ENCODE data around the gene IKZF2. TPM values are rescaled to one million over a fixed set of nuclear protein-coding genes. Genes with fewer than 3 reads are reported as not detected.

The IKZF2 gene
- total and polyA plus RNA-seq, 10 of the 15 experiments (the other 5 are each of a cell fraction or from before 2014, with no cell fraction given), result 15.2 to 266 (median 87.2) TPM

DNA sequence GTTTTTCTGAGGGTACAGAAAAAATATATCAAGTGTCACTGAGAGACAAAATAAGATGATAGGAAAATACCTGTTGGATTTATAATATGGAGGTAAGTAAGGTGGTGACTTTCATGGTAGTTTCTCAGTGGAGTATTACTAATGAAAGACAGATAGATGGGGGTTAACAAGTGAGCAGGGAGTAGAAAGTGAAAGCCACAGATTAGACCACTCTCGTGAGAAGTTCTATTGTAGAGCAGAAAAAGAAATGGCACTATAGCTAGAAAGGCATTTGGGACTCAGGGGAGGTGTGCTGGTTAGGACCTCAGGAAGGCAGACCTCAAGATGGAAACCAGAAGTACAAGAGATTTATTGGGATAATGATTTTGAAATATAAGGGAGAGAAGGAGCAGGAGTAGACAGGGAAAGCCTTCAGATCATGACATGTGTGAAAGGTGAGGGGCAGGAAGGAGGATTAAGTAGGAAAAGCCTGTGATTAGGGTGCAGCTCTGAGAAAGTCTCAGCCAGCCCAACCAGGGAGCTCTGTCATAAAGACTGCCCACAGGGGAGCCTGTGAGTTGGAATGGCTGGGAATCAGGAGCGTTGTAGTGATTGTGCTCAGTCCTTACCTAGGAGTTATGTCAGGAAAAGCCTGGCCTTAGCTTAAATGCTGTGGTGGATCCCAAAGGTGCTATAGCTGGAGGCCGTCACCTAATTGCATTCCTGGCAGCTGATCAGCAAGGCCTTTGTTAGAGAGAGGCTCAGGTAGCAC, 198.1 kb downstream of the IKZF2 start (continued):
- no peak for TF ChIP-seq JUND (IDR thresholded peaks at IDR 0.05; ENCODE audit: low read depth, low read length)
- no peak for TF ChIP-seq TARDBP (IDR thresholded peaks at IDR 0.05; ENCODE audit: borderline replicate concordance)
- TF ChIP-seq EZH2 (IDR thresholded peaks at IDR 0.05; ENCODE audit: borderline replicate concordance, control insufficient read depth, low read depth, low read length), result no peak
- TF ChIP-seq ZNF24 (IDR thresholded peaks at IDR 0.05), result no peak
- TF ChIP-seq, protein P1, sequence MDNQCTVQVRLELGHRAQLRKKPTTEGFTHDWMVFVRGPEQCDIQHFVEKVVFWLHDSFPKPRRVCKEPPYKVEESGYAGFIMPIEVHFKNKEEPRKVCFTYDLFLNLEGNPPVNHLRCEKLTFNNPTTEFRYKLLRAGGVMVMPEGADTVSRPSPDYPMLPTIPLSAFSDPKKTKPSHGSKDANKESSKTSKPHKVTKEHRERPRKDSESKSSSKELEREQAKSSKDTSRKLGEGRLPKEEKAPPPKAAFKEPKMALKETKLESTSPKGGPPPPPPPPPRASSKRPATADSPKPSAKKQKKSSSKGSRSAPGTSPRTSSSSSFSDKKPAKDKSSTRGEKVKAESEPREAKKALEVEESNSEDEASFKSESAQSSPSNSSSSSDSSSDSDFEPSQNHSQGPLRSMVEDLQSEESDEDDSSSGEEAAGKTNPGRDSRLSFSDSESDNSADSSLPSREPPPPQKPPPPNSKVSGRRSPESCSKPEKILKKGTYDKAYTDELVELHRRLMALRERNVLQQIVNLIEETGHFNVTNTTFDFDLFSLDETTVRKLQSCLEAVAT (IDR thresholded peaks at IDR 0.05), result no peak
- no peak for TF ChIP-seq STAT1 (conservative IDR thresholded peaks at IDR 0.05)
- TF ChIP-seq FOXK2 (IDR thresholded peaks at IDR 0.05), result no peak
- TF ChIP-seq, protein P2, sequence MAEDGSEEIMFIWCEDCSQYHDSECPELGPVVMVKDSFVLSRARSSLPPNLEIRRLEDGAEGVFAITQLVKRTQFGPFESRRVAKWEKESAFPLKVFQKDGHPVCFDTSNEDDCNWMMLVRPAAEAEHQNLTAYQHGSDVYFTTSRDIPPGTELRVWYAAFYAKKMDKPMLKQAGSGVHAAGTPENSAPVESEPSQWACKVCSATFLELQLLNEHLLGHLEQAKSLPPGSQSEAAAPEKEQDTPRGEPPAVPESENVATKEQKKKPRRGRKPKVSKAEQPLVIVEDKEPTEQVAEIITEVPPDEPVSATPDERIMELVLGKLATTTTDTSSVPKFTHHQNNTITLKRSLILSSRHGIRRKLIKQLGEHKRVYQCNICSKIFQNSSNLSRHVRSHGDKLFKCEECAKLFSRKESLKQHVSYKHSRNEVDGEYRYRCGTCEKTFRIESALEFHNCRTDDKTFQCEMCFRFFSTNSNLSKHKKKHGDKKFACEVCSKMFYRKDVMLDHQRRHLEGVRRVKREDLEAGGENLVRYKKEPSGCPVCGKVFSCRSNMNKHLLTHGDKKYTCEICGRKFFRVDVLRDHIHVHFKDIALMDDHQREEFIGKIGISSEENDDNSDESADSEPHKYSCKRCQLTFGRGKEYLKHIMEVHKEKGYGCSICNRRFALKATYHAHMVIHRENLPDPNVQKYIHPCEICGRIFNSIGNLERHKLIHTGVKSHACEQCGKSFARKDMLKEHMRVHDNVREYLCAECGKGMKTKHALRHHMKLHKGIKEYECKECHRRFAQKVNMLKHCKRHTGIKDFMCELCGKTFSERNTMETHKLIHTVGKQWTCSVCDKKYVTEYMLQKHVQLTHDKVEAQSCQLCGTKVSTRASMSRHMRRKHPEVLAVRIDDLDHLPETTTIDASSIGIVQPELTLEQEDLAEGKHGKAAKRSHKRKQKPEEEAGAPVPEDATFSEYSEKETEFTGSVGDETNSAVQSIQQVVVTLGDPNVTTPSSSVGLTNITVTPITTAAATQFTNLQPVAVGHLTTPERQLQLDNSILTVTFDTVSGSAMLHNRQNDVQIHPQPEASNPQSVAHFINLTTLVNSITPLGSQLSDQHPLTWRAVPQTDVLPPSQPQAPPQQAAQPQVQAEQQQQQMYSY (CRISPR knock-in tag; IDR thresholded peaks at IDR 0.05), result no peak
- TF ChIP-seq POLR2AphosphoS5 (IDR thresholded peaks at IDR 0.05; ENCODE audit: low read length), result no peak
- no peak for TF ChIP-seq NR2C2 (IDR thresholded peaks at IDR 0.05; ENCODE audit: borderline replicate concordance, control insufficient read depth, insufficient read length, low read depth)
- peak; percentile 16 to 23; a peak in 1 of 4 replicates for TF ChIP-seq IKZF2 (IDR thresholded peaks at IDR 0.05)
- TF ChIP-seq ZZZ3 (IDR thresholded peaks at IDR 0.05; ENCODE audit: control insufficient read depth, insufficient read length, low read depth), result no peak
- TF ChIP-seq SUPT20H (IDR thresholded peaks at IDR 0.05; ENCODE audit: borderline replicate concordance, control insufficient read depth, low read depth, low read length), result no peak
- TF ChIP-seq WRNIP1 (IDR thresholded peaks at IDR 0.05; ENCODE audit: borderline replicate concordance, low read depth, low read length), result no peak
- no peak for TF ChIP-seq POU2F2 (IDR thresholded peaks at IDR 0.05; ENCODE audit: borderline replicate concordance, low read depth, low read length)
- no peak for TF ChIP-seq EED (IDR thresholded peaks at IDR 0.05; ENCODE audit: low read depth)
- TF ChIP-seq, protein P3, sequence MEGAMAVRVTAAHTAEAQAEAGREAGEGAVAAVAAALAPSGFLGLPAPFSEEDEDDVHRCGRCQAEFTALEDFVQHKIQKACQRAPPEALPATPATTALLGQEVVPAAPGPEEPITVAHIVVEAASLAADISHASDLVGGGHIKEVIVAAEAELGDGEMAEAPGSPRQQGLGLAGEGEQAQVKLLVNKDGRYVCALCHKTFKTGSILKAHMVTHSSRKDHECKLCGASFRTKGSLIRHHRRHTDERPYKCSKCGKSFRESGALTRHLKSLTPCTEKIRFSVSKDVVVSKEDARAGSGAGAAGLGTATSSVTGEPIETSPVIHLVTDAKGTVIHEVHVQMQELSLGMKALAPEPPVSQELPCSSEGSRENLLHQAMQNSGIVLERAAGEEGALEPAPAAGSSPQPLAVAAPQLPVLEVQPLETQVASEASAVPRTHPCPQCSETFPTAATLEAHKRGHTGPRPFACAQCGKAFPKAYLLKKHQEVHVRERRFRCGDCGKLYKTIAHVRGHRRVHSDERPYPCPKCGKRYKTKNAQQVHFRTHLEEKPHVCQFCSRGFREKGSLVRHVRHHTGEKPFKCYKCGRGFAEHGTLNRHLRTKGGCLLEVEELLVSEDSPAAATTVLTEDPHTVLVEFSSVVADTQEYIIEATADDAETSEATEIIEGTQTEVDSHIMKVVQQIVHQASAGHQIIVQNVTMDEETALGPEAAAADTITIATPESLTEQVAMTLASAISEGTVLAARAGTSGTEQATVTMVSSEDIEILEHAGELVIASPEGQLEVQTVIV (IDR thresholded peaks at IDR 0.05; ENCODE audit: borderline replicate concordance, partially characterized antibody), result no peak
- 0 out of 2 replicates have a peak, but pooled peaks have one; percentile 45 for TF ChIP-seq CBFB (IDR thresholded peaks at IDR 0.05; ENCODE audit: low read depth)
- no peak for TF ChIP-seq SMC3 (IDR thresholded peaks at IDR 0.05; ENCODE audit: borderline replicate concordance, low read length)
- no peak for TF ChIP-seq NFXL1 (IDR thresholded peaks at IDR 0.05; ENCODE audit: borderline replicate concordance)
- TF ChIP-seq, protein P4, sequence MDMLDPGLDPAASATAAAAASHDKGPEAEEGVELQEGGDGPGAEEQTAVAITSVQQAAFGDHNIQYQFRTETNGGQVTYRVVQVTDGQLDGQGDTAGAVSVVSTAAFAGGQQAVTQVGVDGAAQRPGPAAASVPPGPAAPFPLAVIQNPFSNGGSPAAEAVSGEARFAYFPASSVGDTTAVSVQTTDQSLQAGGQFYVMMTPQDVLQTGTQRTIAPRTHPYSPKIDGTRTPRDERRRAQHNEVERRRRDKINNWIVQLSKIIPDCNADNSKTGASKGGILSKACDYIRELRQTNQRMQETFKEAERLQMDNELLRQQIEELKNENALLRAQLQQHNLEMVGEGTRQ (IDR thresholded peaks at IDR 0.05; ENCODE audit: borderline replicate concordance, low read depth, low read length), result no peak
- no peak for TF ChIP-seq POLR2A (IDR thresholded peaks at IDR 0.05; ENCODE audit: low read depth, low read length)

All from GM12878 (cell line).